SK-N-SH treated with all-trans-retinoic acid at 6 μM for 48 hours (cell line): ENCODE data around the gene TOM1L2.
A peak's percentile ranks its signal among the peaks of the same experiment; 100 is the strongest.

ENCODE experiments used
- ATAC-seq: fragments of 200-7000 bp; cut with Tn5 transposase; 3 replicates; pipeline ENCODE4 v1.9.1; 2020; ENCODE audit warnings: mild to moderate bottlenecking, moderate library complexity
- ARNTL ChIP-seq: fragments of 450-650 bp; formaldehyde crosslinking; IDR thresholded peaks from 2 replicates; pipeline ENCODE4 v1.5.0; 2020; ENCODE audit warnings: low read depth, mild to moderate bottlenecking, moderate library complexity, borderline replicate concordance
- BACH2 ChIP-seq: fragments of 250-450 bp; sonication (Bioruptor Pico); IDR thresholded peaks from 2 replicates; pipeline ENCODE4 v1.9.0; 2021; ENCODE audit warnings: mild to moderate bottlenecking, borderline replicate concordance
- CSDC2 ChIP-seq: fragments of 250-450 bp; sonication (Bioruptor Pico); IDR thresholded peaks from 2 replicates; pipeline ENCODE4 v1.5.0; 2020; ENCODE audit warnings: mild to moderate bottlenecking, moderate library complexity
- ISL1 ChIP-seq: fragments of 250-450 bp; sonication (Bioruptor Pico); IDR thresholded peaks from 2 replicates; pipeline ENCODE4 v2.1.2; 2022; ENCODE audit warnings: mild to moderate bottlenecking, moderate library complexity
- OSR1 ChIP-seq: fragments of 250-450 bp; sonication (Bioruptor Pico); IDR thresholded peaks from 2 replicates; pipeline ENCODE4 v1.8.0; 2022; ENCODE audit warnings: moderate library complexity, mild to moderate bottlenecking, inconsistent platforms
- POU6F1 ChIP-seq: fragments of 250-450 bp; sonication (Bioruptor Pico); IDR thresholded peaks from 2 replicates; pipeline ENCODE4 v1.8.0; 2021; ENCODE audit warnings: low read depth, mild to moderate bottlenecking, moderate library complexity, borderline replicate concordance
- PPARA ChIP-seq: fragments of 250-450 bp; sonication (Bioruptor Pico); IDR thresholded peaks from 2 replicates; pipeline ENCODE4 v1.5.0; 2020; ENCODE audit warnings: mild to moderate bottlenecking, borderline replicate concordance
- RARB ChIP-seq: fragments of 250-450 bp; sonication (Bioruptor Pico); IDR thresholded peaks from 2 replicates; pipeline ENCODE4 v1.8.0; 2021; ENCODE audit warnings: mild to moderate bottlenecking, moderate library complexity
- SNAI2 ChIP-seq: fragments of 250-450 bp; sonication (Bioruptor Pico); IDR thresholded peaks from 2 replicates; pipeline ENCODE4 v1.5.0; 2020; ENCODE audit warnings: mild to moderate bottlenecking, moderate library complexity
- TCF4 ChIP-seq: fragments of 250-450 bp; sonication (Bioruptor Pico); IDR thresholded peaks from 2 replicates; pipeline ENCODE4 v1.8.0; 2021; ENCODE audit warnings: mild to moderate bottlenecking, moderate library complexity, borderline replicate concordance
- TOX ChIP-seq: fragments of 250-450 bp; sonication (Bioruptor Pico); IDR thresholded peaks from 2 replicates; pipeline ENCODE4 v1.8.0; 2021; ENCODE audit warnings: mild to moderate bottlenecking, moderate library complexity, borderline replicate concordance
- ZC3H10 ChIP-seq: fragments of 250-450 bp; sonication (Bioruptor Pico); IDR thresholded peaks from 2 replicates; pipeline ENCODE4 v1.5.1; 2021; ENCODE audit warnings: mild to moderate bottlenecking, moderate library complexity
- ZFP3 ChIP-seq: fragments of 250-450 bp; sonication (Bioruptor Pico); IDR thresholded peaks from 2 replicates; pipeline ENCODE4 v1.5.0; 2020; ENCODE audit warnings: mild to moderate bottlenecking, moderate library complexity
- ZFP30 ChIP-seq: fragments of 450-650 bp; formaldehyde crosslinking; IDR thresholded peaks from 2 replicates; pipeline ENCODE4 v1.5.0; 2022; ENCODE audit warnings: mild to moderate bottlenecking, moderate library complexity
- ZNF565 ChIP-seq: fragments of 450-650 bp; formaldehyde crosslinking; conservative IDR thresholded peaks from 2 replicates; pipeline ENCODE4 v1.5.0; 2020; ENCODE audit warnings: low read depth, mild to moderate bottlenecking, moderate library complexity
- ZNF70 ChIP-seq: fragments of 450-650 bp; formaldehyde crosslinking; IDR thresholded peaks from 2 replicates; pipeline ENCODE4 v1.5.0; 2020; ENCODE audit warnings: mild to moderate bottlenecking, moderate library complexity
- ZNF8 ChIP-seq: fragments of 450-650 bp; formaldehyde crosslinking; IDR thresholded peaks from 2 replicates; pipeline ENCODE4 v1.5.0; 2020; ENCODE audit warnings: mild to moderate bottlenecking, moderate library complexity
- TF ChIP-seq, protein P1 (sequence below): fragments of 250-450 bp; sonication (Bioruptor Pico); IDR thresholded peaks from 2 replicates; pipeline ENCODE4 v1.5.0; 2020; ENCODE audit warnings: mild to moderate bottlenecking, moderate library complexity
- TF ChIP-seq, protein P2 (sequence below): fragments of 250-450 bp; sonication (Bioruptor Pico); IDR thresholded peaks from 2 replicates; pipeline ENCODE4 v1.5.1; 2021; ENCODE audit warnings: mild to moderate bottlenecking, moderate library complexity
- TF ChIP-seq, protein P3 (sequence below): fragments of 250-450 bp; sonication (Bioruptor Pico); IDR thresholded peaks from 2 replicates; pipeline ENCODE4 v1.5.1; 2020; ENCODE audit warnings: low read depth, mild to moderate bottlenecking, moderate library complexity

TOM1L2 gene

GRCh38 chr17:17818088-17818526 lies 154.1 kb downstream of the TOM1L2 start:
- TF ChIP-seq ZNF8 (CRISPR knock-in tag) (no peak), CSDC2 (CRISPR knock-in tag) (no peak), OSR1 (CRISPR knock-in tag) (no peak), ZFP30 (no peak), ARNTL (CRISPR knock-in tag) (no peak), TOX (CRISPR knock-in tag) (no peak)
- TF ChIP-seq, protein P1, sequence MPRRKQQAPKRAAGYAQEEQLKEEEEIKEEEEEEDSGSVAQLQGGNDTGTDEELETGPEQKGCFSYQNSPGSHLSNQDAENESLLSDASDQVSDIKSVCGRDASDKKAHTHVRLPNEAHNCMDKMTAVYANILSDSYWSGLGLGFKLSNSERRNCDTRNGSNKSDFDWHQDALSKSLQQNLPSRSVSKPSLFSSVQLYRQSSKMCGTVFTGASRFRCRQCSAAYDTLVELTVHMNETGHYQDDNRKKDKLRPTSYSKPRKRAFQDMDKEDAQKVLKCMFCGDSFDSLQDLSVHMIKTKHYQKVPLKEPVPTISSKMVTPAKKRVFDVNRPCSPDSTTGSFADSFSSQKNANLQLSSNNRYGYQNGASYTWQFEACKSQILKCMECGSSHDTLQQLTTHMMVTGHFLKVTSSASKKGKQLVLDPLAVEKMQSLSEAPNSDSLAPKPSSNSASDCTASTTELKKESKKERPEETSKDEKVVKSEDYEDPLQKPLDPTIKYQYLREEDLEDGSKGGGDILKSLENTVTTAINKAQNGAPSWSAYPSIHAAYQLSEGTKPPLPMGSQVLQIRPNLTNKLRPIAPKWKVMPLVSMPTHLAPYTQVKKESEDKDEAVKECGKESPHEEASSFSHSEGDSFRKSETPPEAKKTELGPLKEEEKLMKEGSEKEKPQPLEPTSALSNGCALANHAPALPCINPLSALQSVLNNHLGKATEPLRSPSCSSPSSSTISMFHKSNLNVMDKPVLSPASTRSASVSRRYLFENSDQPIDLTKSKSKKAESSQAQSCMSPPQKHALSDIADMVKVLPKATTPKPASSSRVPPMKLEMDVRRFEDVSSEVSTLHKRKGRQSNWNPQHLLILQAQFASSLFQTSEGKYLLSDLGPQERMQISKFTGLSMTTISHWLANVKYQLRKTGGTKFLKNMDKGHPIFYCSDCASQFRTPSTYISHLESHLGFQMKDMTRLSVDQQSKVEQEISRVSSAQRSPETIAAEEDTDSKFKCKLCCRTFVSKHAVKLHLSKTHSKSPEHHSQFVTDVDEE: no peak

GRCh38 chr17:17817552-17817947 lies 154.7 kb downstream of the TOM1L2 start:
- no peak for ATAC-seq
- TF ChIP-seq SNAI2 (CRISPR knock-in tag): no peak
- TF ChIP-seq POU6F1 (CRISPR knock-in tag): no peak
- no peak for TF ChIP-seq ZNF70 (CRISPR knock-in tag)
- TF ChIP-seq BACH2 (CRISPR knock-in tag): no peak
- TF ChIP-seq ZC3H10 (CRISPR knock-in tag): no peak
- no peak for TF ChIP-seq TOX (CRISPR knock-in tag)
- no peak for TF ChIP-seq ARNTL (CRISPR knock-in tag)
- TF ChIP-seq ISL1 (CRISPR knock-in tag): no peak
- TF ChIP-seq, protein P2, sequence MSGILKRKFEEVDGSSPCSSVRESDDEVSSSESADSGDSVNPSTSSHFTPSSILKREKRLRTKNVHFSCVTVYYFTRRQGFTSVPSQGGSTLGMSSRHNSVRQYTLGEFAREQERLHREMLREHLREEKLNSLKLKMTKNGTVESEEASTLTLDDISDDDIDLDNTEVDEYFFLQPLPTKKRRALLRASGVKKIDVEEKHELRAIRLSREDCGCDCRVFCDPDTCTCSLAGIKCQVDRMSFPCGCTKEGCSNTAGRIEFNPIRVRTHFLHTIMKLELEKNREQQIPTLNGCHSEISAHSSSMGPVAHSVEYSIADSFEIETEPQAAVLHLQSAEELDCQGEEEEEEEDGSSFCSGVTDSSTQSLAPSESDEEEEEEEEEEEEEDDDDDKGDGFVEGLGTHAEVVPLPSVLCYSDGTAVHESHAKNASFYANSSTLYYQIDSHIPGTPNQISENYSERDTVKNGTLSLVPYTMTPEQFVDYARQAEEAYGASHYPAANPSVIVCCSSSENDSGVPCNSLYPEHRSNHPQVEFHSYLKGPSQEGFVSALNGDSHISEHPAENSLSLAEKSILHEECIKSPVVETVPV (CRISPR knock-in tag): no peak
- TF ChIP-seq, protein P1: no peak
- TF ChIP-seq ZFP30: no peak
- TF ChIP-seq, protein P3, sequence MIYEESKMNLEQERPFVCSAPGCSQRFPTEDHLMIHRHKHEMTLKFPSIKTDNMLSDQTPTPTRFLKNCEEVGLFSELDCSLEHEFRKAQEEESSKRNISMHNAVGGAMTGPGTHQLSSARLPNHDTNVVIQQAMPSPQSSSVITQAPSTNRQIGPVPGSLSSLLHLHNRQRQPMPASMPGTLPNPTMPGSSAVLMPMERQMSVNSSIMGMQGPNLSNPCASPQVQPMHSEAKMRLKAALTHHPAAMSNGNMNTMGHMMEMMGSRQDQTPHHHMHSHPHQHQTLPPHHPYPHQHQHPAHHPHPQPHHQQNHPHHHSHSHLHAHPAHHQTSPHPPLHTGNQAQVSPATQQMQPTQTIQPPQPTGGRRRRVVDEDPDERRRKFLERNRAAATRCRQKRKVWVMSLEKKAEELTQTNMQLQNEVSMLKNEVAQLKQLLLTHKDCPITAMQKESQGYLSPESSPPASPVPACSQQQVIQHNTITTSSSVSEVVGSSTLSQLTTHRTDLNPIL (CRISPR knock-in tag): no peak
- no peak for TF ChIP-seq ZFP3 (CRISPR knock-in tag)
- TF ChIP-seq ZNF565: no peak
- no peak for TF ChIP-seq TCF4 (CRISPR knock-in tag)
- no peak for TF ChIP-seq RARB (CRISPR knock-in tag)
- TF ChIP-seq PPARA (CRISPR knock-in tag): no peak
- no peak for TF ChIP-seq ZNF8 (CRISPR knock-in tag)

More at GRCh38 chr17:17818088-17818526, 154.1 kb downstream of the TOM1L2 start:
- ATAC-seq: peak; percentile 49
